HG02938 (cell line): ENCODE results near the gene THUMPD3.
A peak's percentile ranks its signal among the peaks of the same experiment; 100 is the strongest.

ENCODE experiments used
- ATAC-seq: cut with Tn5 transposase; IDR thresholded peaks from one replicate; pipeline ENCODE4 v1.9.1; 2021; ENCODE audit warnings: mild to moderate bottlenecking, moderate library complexity; ENCODE audit not compliant: unreplicated experiment

Gene THUMPD3, protein sequence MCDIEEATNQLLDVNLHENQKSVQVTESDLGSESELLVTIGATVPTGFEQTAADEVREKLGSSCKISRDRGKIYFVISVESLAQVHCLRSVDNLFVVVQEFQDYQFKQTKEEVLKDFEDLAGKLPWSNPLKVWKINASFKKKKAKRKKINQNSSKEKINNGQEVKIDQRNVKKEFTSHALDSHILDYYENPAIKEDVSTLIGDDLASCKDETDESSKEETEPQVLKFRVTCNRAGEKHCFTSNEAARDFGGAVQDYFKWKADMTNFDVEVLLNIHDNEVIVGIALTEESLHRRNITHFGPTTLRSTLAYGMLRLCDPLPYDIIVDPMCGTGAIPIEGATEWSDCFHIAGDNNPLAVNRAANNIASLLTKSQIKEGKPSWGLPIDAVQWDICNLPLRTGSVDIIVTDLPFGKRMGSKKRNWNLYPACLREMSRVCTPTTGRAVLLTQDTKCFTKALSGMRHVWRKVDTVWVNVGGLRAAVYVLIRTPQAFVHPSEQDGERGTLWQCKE

DNA sequence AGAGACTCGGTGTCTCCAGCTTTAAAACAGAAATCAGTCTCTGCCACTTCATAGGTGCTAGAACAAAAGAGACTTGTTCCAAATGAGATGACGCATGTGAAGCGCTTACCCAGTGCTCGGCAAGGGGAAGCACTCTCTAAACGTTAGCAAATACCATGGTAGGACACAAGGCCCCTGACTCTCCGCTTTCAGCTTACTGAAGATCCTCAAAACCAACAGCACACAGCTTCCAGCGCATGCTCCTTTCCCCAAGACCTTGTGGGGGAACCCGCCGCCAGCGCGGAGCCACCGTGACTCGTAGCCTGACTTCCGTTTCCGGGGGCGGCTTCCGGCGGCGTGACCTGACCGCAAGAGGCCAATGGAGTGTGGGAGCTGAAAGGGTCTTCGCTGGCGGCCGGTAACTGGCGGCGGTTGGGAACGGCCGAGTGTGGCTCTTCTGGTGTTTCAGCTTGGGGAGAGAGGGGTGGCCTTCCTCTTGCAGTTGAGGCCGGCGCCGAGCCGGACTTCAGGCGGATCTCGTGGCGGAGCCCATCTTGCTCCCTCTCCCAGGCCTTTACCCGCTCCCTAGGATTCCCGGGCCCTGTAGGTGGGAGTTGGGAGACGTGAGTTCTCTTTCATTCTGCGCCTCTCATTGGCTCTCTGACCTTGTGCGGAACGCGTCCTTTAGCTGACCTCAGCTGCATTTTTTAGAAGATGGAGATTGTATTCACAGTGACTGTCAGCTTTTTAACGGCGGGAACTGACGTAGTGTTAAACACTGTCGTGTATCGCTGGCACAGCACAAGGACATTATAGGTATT is at the start of gene THUMPD3:
TSS of gene THUMPD3 (plus strand) at position 324 of the 800 bp plus-strand sequence. CDS start 2,015 bp downstream, outside the sequence.
- peak; percentile 89 for ATAC-seq

DNA sequence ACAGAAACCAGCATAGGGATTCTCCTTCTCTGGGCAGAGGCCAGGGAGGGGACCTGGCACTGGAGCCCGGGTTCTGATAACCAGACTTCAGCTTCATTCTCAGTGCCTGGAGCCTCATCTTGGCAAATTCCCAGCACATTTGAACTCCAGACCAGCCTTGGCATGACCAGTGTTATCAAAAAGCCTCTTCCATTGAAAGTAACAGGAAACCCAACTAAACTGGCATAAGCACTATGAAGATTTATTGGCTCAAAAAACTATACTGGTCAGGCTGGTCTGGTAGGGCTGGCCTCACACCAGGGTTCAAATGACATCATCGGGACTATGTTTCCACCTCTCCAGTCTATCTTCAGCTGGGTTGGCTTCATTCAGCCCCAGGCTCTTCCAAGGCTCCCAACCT is 48.1 kb upstream of the THUMPD3 start:
- ATAC-seq: no peak

DNA sequence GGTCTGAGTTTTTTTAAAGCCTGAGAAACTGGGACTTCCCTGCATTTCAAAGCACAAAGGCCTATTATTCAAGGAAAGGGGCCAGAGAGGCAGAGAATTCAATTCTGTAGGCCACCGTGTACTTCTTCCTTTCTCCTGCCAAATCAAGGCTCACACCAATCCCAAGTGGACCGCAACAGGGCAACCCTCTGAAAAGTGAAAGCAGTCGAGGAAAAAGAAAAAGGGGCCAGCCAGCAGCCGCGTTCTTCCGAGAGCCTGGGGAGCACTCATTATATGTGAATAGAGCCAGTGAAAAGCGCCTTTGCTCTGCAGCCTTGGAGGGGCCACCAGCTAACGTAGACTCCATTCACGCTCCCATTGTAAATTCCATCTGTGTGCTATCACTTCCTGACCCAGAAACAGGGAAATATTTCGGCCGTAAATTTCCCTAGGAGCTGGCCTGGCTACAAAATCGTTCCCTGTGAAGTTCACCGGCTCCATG is 45.9 kb upstream of the THUMPD3 start:
- ATAC-seq: no peak

DNA sequence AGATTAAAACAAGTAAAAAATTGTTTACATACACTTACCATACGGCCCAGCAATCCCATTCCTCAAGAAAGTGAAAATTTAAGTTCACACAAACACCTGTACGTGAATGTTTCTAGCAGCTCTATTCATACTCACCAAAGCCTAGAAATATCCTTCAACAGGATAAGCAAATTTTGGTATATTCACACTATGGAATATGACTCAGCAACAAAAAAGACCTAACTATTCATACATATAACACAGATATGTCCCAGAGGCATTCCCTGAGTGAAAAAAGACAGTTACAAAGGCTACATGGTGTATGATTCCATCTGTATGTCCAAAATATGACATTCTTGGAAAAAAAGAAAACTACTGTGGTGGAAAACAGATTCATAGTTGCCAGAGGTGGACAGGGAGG is 40.1 kb upstream of the THUMPD3 start:
- no peak for ATAC-seq

DNA sequence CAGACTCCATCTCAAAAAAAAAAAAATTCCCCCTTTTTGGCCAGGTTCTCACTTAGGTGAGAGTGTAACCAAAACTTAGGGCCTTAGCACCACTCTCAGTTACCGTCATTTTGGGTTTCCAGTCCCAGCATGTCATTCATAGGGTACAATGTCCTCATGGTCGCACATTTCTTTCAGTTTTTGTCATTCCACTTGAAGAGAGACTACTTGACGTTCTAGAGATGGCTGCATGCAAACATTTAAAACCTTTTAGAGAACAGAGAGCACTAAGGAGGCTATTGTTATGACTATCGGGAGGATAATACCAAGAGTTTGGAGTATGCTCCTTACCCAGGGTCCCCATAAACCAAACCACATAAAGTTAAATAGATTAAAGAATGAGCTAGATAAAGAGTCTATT is 37.9 kb upstream of the THUMPD3 start:
- ATAC-seq: no peak

DNA sequence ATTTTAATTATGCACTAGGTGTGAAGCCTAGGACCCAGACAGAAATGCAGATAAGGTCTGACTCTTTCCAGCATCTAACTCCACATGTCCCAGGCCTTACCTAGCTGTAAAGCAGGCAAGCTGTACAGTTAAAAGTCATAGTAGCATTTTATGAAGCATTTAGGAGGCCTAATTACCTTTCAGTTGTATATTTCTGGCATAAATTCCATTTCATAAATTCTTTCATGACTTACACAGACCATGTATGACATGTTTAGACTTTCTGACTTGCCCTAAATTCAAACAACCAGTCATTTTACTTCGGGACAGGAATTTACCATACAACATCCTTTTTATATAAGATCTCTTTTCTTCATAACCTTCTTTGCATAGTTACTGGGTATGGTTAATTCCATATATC is 35.3 kb upstream of the THUMPD3 start:
- ATAC-seq: no peak

DNA sequence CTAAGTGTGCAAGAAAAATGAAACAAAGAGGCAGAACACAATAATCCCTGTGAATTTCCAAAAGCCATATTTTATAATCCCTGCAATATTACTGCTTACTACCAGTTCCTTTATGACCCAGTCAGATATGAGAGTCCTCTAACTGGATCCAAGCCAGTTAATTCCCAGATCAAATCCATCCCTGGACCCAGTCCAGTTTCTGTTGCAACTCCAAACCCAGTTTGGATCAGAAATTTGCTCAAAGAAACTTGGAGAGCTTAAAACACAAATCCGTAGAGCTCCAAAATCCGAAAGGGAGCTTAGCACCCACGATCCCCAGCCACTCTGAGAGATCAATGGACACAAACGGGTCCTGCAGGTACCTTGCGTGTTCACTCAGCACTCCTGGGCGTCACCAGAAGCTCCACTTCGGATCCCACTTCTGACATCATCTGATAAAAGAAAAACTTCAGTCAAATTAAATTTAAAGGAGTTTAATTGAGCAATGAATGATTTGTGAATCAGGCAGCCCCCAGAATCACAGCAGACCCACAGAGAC is 32.6 kb upstream of the THUMPD3 start:
- ATAC-seq: no peak

DNA sequence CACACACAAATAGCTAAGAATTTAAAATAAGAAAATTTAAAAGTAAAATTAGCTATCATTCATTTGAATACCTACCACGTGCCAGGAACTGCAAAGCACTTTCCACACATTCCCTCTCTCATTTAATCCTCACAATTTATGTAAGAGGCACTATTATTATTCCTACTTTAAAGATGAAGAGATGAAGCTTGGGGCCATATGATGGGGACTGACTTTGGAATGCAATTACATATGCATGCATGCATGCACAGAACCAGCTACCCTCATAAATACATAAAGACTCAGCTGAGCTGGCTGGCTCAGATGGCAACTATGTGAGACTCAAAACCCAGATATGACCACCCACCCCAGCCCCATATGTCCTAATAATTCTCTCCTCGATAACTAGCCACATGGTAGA is 31.7 kb upstream of the THUMPD3 start:
- no peak for ATAC-seq

DNA sequence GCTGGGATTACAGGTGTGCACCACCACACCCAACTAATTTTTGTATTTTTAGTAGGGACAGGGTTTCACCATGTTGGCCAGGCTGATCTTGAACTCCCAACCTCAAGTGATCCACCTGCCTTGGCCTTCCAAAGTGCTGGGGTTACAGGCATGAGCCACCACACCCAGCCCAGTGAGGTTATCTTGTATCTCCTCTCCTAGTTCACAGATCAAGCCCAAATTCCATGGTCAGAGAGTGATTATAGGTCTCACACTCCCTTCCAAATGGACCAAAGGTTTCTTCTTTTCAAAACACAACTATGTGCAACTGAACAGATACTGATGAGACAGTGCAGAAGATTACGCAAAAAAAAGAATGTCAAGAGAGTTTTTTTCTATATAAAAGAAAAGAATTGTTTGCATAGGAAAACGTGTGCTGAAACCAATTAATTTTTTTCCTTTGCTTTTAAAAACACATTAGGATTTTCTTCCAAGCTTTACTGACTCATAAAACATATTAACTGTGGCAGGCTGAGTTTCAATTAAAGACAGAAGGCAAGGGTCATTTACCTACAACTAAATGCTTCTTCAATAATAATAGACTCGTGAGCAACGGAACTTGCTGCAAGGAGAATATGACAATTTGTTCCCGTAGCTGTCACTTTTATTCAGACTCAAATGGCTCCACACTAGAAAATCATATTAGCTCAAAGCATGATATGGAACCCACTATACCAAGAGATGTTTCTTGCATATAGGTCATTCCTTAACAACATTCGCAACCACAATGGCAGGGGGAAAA is 30.4 kb upstream of the THUMPD3 start:
- ATAC-seq: no peak

DNA sequence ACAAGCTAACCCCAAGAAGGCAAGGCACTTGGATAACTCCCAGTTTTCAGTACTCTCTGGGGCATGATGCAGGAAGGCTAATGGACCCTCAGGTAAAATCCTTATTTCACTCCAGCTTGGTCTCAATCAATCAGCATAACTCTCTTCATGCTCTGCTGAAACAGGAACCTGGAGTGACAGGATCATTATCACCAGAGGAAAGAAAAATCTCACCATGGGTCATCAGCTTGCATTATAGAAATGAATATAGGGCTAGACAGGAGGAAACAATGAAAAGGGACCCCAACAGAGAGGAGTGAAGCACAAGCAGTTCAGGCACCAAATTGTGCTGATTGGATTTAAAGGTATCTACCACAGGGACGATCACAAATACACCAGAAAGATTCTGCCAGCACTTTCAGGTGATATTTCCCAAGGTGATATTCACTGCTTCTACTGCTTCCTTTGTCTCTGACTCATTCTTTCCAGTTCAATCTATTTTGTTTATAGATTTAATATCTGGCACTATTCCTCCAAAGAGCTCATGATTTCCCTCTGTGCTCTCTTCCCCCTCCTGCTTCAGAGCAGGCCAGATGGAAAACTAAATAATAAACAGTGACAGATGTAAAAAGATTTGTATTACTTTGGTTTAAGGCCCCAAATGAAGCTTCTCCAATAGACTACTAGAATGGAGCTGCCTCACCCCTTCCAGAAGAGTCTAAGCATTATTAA is 22.9 kb upstream of the THUMPD3 start:
- no peak for ATAC-seq

DNA sequence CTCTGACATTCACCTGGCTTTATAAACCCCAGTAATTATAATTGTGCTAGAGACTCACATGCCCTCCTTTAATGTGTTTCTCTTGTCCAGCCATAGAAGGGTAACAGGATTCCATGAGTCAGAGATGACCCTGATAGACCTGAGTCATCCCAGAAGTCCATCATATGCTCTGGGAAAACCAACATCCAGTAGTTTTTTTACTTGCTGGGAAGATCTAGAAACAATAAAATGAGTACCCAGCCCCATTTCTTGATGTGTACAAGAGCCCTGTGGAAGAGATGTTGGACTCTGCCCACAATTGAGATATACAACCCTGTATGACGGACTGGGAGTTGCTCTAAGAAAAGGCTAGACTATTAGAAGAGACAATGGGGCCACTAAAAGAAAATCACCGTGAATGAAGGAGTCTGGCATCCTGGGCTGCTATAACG is 22.4 kb upstream of the THUMPD3 start:
- ATAC-seq: no peak

DNA sequence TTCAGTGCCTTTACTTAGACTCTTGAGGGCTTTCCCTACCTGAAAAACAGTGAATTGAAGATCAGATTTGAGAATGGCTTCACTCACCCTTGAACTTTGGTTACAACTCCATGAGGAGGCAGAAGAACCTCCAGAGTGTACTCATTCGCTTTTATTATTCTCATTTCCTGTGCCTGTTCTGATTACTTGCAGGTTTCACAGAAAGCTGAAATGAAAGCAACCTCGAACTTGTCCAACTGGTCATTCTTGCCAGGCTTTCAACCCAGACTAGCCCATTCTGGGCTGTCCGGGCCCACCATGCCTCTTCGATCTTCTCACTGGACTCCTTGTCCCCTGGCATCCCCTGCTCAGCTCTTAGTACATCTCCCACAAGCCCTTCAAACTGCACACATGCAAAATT is 20.2 kb upstream of the THUMPD3 start:
- ATAC-seq: no peak

DNA sequence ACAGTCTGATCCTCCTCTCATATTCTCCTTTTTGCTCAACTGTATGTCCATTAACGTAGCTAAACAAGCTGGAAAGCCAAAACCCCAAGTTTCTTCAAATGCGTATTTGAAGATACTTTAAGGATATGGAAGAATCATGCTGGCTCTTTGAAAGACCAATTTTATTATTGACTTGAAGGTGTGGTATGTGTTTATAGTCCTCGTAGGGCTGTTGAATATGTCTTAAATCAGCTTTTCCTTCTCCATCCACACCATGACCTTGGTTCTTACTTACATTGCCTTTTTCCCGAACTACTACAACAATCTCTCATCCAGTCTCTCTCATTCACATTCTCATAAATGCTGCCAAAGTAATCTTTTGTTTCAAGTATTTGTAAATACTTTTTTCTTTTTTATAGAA is 19.7 kb upstream of the THUMPD3 start:
- no peak for ATAC-seq

DNA sequence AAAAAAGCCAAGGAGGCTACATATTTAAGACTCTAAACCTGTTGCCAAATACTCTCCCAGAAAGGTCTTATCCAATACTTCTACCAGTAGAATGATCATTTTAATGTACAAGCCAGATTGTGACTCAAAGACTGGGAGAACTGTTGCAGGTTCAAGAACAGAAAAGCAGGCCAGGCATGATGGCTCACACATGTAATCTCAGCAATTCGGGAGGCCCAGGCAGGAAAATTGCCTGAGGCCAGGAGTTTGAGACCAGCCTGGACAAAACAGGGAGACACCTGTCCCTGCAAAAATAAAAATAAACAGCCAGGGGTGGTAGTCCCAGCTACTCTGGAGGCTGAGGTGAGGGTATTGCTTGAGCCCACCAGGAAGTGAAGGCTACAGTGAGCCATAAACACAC is 17.8 kb upstream of the THUMPD3 start:
- ATAC-seq: no peak

DNA sequence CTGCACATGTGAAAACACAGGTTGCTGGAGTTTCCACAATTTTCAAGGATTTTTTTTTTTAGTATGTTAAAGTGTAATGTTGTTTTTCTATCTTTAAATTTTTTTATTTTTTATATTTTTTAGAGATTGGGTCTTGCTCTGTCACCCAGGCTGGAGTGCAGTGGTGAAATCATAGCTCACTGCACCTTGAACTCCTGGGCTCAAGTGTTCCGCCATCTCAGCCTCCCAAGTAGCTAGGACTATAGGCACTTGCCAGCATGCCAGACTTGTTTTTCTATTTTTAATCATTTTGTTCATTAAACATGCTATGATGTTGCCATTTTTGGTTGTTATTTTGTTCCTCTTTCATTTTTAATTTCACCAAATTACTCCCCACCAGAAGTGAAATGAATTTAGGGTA is 16.7 kb upstream of the THUMPD3 start:
- ATAC-seq: no peak

DNA sequence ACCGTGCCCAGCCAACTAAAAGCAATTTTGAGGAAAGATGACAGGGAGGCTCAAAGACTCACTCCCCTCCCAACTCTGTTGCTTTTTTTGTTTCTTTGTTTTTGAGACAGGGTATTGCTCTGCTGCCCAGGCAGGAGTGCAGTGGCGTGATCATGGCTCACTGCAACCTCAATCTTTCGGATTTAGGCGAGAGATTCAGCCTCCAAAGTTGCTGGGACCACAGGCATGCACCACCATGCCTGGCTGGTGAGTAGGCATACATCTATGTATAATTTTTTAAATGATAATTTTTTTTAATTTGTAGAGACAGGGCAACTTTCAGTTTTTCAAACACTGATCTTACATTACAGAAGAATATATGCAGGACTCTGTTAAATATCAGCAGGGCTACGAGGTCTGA is 15.8 kb upstream of the THUMPD3 start:
- ATAC-seq: no peak

DNA sequence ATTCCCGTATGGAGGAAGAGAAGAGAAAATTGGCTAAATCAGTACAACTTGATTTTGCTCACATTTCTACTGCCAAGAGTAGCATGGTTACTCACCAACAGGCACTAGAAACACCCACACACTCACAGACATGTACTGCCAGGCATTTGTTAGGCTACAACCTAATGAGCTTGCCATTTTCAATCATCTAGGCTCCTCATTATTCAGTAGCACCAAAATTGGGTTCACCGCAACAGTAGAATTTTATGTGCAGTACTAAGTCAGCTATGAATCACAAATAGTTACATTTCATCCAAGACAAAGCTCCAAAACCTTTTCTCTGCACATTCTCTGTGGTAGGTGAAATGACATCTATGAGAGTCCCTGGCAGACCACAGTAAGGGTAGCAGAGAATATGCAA is 15.0 kb upstream of the THUMPD3 start:
- ATAC-seq: no peak

DNA sequence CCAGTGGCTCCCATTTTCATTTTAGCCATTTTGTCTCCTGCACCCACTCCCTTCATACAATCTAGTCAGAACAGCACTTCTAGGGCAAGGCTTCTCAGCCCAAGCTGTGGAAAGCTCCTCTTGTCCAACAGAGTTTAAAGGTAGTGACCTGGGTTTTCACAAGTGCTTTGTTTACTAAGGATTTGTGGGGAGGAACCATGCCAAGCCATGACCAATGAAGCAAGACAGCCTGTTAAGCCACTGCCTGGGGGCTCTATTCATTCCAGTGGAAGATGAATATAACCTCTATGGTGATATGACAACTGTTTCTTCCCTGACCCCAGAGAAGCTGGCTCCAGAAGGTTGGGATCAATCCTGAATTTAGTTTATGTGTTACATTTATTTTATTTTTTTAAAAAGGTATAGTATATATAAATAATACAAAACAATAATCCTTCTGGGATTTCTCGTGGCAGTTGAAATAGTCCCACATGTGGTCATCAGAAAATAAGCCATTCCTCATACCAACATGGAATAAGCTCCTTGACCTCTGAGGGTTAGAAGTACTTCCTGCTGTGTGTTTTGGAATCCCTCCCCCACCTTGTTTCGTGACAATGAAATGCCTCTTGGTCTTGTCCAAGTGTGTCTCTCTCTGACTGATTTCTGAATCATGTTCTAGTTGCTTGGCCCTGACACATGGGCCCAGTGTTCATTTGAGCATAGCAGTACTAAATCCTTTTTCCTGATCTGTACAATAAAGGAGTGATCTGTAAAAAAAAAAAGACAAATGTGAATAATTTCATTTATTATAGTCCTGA is 13.3 kb upstream of the THUMPD3 start:
- no peak for ATAC-seq

DNA sequence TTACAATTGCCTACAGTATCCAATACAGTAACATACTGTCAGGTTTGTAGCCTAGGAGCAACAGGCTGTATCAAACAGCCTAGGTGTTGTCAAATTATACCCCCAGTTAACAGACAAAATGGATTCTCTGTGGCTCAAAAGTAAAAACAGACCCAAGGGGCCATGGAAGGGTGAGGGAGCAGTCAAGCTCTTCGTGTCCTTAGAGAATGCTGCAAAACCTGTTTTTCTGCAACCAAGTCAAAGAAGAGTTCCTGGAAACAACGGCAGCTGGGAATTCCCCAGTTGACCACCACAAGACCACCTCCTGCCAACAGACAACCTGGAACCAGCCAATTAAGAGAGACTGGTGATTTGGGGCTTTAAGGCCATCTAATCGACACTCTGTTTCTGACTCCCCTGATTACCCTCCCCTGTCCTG is 11.1 kb upstream of the THUMPD3 start:
- ATAC-seq: no peak
